ENCODE results near the gene MPRIP. TPM values are rescaled to one million over a fixed set of nuclear protein-coding genes. Genes with fewer than 3 reads are reported as not detected.

The MPRIP gene
- total and polyA plus RNA-seq, 2 donors (not counting 1 experiment from before 2014, with no cell fraction given): 130 to 299 TPM

GRCh38 chr17:17017343-17018014 lies 24.8 kb upstream of the MPRIP start:
- no peak for DNase-seq
- no peaks in the 10 kb centered on the region for H3K9me3 Mint-ChIP-seq (ENCODE audit: insufficient read depth)
- POLR2A ChIA-PET: interaction anchor here (1.0 kb wide), 1 partner anchor 24 kb away, joined by 3 read pairs; no protein-coding TSS in a partner anchor
- H3K79me2 ChIP-seq (ENCODE audit: control insufficient read depth, insufficient read depth, low read length): no peaks in the 10 kb centered on the region
- no peak overlapping the region for H3K4me3 Mint-ChIP-seq
- CTCF ChIA-PET: no interaction called here
- peaks cover 21% of the 10 kb centered on the region for H3K4me1 Mint-ChIP-seq
- H3K27ac ChIP-seq (ENCODE audit: low read length in 2 of 2): no peak overlapping the region
- no peak overlapping the region for H3K27ac Mint-ChIP-seq
- no peak for ATAC-seq (ENCODE audit: low read depth)
- 87% methylated on average over 6 of the region's 8 CpGs for WGBS (ENCODE audit: insufficient coverage)
- H4K20me1 ChIP-seq (ENCODE audit: control insufficient read depth, insufficient read depth, low read length, poor library complexity, severe bottlenecking): no peaks in the 10 kb centered on the region
- no peak overlapping the region for H3K4me3 ChIP-seq (ENCODE audit: control extremely low read depth in 1 of 5, extremely low read depth in 1 of 5, insufficient read depth in 1 of 5, low read depth in 2 of 5, low read length in 4 of 5)
- no peak overlapping the region for H3K4me2 ChIP-seq (replicated peaks; ENCODE audit: low read depth, low read length, poor library complexity, severe bottlenecking)
- no peaks in the 10 kb centered on the region for H3K36me3 ChIP-seq (replicated peaks in 1 of 2; ENCODE audit: control extremely low read depth in 1 of 2, control insufficient read depth in 1 of 2, extremely low read depth in 1 of 2, insufficient read depth in 2 of 2, low read length in 1 of 2)
- no peak overlapping the region for H2AFZ ChIP-seq (ENCODE audit: insufficient read depth, low read depth, low read length, poor library complexity, severe bottlenecking)
- TF ChIP-seq EZH2 (IDR thresholded peaks at IDR 0.05; ENCODE audit: borderline replicate concordance, insufficient read depth, low read depth, low read length, poor library complexity, severe bottlenecking): no peak
- intact Hi-C loops (cut with micrococcal nuclease): no loop called here
- no peak overlapping the region for H3K9ac ChIP-seq (ENCODE audit: low read length)
- no peaks in the 10 kb centered on the region for H3K27me3 Mint-ChIP-seq
- peaks cover 6 to 23% of the 10 kb centered on the region in 2 donors for H3K4me1 ChIP-seq (ENCODE audit: control insufficient read depth in 2 of 2, insufficient read depth in 2 of 2, low read length in 2 of 2)
- H3K9me3 ChIP-seq (ENCODE audit: control extremely low read depth in 1 of 3, control insufficient read depth in 2 of 3, insufficient read depth in 1 of 3, low read length in 2 of 3): no peaks in the 10 kb centered on the region
- H3K27me3 ChIP-seq (replicated peaks in 1 of 4; ENCODE audit: control extremely low read depth in 1 of 4, control insufficient read depth in 3 of 4, insufficient read depth in 4 of 4, low read length in 3 of 4): no peaks in the 10 kb centered on the region

- no peak overlapping the region for H3K9ac ChIP-seq (ENCODE audit: low read length)
- no peak overlapping the region for H3K4me2 ChIP-seq (replicated peaks; ENCODE audit: low read depth, low read length, poor library complexity, severe bottlenecking)
- Mint-ChIP-seq H3K4me1 (peaks cover 21% of the 10 kb centered on the region), H3K9me3 (ENCODE audit: insufficient read depth) (no peaks in the 10 kb centered on the region), H3K27me3 (no peaks in the 10 kb centered on the region), H3K27ac (no peak overlapping the region), H3K4me3 (no peak overlapping the region)
- POLR2A ChIA-PET: no interaction called here
- H2AFZ ChIP-seq (ENCODE audit: insufficient read depth, low read depth, low read length, poor library complexity, severe bottlenecking): peak overlapping the region; percentile 10
- no peaks in the 10 kb centered on the region for H4K20me1 ChIP-seq (ENCODE audit: control insufficient read depth, insufficient read depth, low read length, poor library complexity, severe bottlenecking)
- no peak for TF ChIP-seq EZH2 (IDR thresholded peaks at IDR 0.05; ENCODE audit: borderline replicate concordance, insufficient read depth, low read depth, low read length, poor library complexity, severe bottlenecking)
- TF ChIP-seq, protein P1, sequence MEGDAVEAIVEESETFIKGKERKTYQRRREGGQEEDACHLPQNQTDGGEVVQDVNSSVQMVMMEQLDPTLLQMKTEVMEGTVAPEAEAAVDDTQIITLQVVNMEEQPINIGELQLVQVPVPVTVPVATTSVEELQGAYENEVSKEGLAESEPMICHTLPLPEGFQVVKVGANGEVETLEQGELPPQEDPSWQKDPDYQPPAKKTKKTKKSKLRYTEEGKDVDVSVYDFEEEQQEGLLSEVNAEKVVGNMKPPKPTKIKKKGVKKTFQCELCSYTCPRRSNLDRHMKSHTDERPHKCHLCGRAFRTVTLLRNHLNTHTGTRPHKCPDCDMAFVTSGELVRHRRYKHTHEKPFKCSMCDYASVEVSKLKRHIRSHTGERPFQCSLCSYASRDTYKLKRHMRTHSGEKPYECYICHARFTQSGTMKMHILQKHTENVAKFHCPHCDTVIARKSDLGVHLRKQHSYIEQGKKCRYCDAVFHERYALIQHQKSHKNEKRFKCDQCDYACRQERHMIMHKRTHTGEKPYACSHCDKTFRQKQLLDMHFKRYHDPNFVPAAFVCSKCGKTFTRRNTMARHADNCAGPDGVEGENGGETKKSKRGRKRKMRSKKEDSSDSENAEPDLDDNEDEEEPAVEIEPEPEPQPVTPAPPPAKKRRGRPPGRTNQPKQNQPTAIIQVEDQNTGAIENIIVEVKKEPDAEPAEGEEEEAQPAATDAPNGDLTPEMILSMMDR (IDR thresholded peaks at IDR 0.05): no peak
- H3K36me3 ChIP-seq (replicated peaks in 1 of 2; ENCODE audit: control extremely low read depth in 1 of 2, control insufficient read depth in 1 of 2, extremely low read depth in 1 of 2, insufficient read depth in 2 of 2, low read length in 1 of 2): no peaks in the 10 kb centered on the region
- no peaks in the 10 kb centered on the region for H3K27me3 ChIP-seq (replicated peaks in 1 of 4; ENCODE audit: control extremely low read depth in 1 of 4, control insufficient read depth in 3 of 4, insufficient read depth in 4 of 4, low read length in 3 of 4)
- H3K4me3 ChIP-seq (ENCODE audit: control extremely low read depth in 1 of 5, extremely low read depth in 1 of 5, insufficient read depth in 1 of 5, low read depth in 2 of 5, low read length in 4 of 5): no peak overlapping the region
- DNase-seq (no peak), ATAC-seq (ENCODE audit: low read depth) (no peak)
- CTCF ChIA-PET: no interaction called here
- 10% methylated on average over 11 of the region's 11 CpGs for WGBS (ENCODE audit: insufficient coverage)
- no peaks in the 10 kb centered on the region for H3K79me2 ChIP-seq (ENCODE audit: control insufficient read depth, insufficient read depth, low read length)
- no peak overlapping the region for H3K27ac ChIP-seq (ENCODE audit: low read length in 2 of 2)
- peaks cover 6 to 23% of the 10 kb centered on the region in 2 donors for H3K4me1 ChIP-seq (ENCODE audit: control insufficient read depth in 2 of 2, insufficient read depth in 2 of 2, low read length in 2 of 2)
- H3K9me3 ChIP-seq (ENCODE audit: control extremely low read depth in 1 of 3, control insufficient read depth in 2 of 3, insufficient read depth in 1 of 3, low read length in 2 of 3): no peaks in the 10 kb centered on the region
- intact Hi-C loops (cut with micrococcal nuclease): no loop called here
Observed at GRCh38 chr17:17018021-17018441, 24.2 kb upstream of the MPRIP start.
